GM21737 (cell line): ENCODE measurements around the gene RGS19.

ENCODE experiments used
- ATAC-seq: cut with Tn5 transposase; IDR thresholded peaks from one replicate; pipeline ENCODE4 v1.9.1; 2021; ENCODE audit warnings: mild to moderate bottlenecking, moderate library complexity; ENCODE audit not compliant: unreplicated experiment

Gene RGS19

GRCh38 chr20:64065062-64065973, 14.0 kb downstream of the RGS19 start:
- ATAC-seq: peak; percentile 0

DNA sequence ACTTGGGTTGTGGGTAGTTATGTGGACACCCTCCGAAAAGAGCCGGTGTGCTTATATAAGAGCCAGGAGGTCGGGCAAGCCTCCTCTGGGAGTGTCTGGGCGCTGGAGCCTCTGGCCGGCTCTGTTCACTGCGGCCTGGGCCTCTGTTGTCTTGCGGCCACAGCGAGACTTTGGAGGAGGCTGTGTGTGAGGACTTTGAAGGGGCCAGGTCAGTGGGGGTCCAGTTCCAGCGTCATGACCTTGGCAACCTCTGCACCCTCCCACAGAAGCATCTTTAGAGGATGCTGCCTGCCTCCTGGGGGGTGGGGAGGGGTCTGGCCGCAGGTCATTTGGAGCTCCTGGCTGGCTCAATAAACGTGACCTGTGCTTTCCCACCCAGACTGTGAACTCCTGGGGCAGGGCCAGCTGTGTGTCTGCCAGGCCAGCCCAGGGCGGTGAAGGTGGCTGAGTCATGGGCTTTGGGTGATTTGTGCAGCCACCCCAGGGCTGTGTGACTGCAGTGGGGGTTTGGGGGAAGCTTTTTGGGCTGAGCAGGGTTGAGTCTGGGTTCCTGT, 15.1 kb downstream of the RGS19 start:
- ATAC-seq: no peak

DNA sequence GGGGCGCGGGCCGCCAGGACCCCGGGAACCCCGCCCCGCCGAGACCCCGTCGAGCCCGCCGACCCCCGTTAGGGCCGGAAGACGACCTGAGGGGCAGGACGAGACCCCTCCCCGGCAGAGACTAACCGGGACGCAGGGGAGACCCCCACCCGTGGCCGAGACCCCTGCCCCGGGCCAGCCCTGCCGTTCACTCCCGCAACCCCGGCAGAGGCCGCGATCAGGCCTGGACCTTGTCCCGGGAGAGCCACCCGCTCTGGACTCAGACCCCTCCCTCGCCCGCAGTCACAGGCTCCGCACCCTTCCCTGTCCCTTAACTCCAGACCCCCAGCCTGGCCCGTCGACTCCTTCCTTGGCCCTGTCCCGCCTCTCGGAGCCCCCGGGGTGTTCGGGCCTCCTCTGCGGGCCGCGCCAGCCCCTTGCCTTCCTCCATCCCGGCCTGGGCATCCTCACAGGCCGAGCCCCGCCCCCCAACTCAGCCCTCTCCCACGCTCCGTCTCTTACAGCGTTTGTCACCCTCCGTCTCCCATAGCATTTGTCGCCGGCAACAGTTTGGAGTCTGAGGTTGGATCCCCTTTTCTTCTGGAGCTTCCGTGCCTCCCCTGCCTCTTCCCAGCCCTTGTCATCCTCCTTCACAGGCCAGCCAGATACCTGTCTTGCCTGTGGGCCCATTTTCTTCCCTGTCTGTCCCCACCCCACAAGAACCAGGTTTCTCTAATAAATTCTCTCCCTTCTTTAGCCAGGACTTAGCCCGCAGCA, 15.8 kb downstream of the RGS19 start:
- no peak for ATAC-seq

DNA sequence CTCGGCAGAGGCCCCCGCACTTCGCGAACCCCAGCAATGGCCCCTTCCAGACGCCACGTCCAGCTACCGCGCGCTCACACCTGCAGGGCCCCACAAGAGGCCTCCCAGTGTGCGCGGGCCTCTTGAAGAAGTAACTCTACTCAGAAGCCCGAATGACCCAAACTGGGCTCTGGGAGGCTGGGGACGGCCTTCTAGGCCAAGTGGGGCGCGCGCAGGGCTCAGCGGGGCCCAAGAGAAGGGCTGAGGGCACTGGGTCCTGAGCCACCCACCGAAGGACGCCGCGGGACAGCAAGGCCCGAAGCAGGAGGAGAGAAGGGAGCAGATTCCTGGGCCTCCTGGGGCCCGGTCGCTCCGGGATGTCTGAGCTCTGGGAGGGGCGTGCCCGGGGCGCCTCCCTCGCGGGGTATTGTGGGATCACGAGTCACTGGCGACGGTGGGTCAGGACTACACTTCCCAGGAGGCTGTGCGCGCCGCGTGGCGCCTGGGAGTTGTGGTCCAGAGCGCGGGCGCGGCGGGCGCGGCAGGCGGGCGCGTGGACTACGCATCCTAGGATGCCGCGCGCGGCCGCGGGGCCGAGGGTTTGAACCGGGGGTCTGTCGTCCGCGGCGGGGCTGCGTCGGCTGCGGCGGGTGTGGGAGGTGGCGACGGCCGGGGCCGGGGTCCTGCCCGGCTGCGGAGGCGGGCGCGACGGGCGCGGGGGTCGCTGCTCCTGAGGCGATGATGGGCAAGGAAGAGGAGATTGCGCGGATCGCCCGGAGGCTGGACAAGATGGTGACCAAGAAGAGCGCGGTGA, 16.5 kb downstream of the RGS19 start, which contains the start of gene TCEA2:
TCEA2 (plus strand) TSS at position 603 of the 793 bp plus-strand sequence; CDS start at position 718, 115 bp downstream.
- peak; percentile 76 for ATAC-seq

GRCh38 chr20:64062276-64062595, 17.1 kb downstream of the RGS19 start:
- ATAC-seq: no peak

DNA sequence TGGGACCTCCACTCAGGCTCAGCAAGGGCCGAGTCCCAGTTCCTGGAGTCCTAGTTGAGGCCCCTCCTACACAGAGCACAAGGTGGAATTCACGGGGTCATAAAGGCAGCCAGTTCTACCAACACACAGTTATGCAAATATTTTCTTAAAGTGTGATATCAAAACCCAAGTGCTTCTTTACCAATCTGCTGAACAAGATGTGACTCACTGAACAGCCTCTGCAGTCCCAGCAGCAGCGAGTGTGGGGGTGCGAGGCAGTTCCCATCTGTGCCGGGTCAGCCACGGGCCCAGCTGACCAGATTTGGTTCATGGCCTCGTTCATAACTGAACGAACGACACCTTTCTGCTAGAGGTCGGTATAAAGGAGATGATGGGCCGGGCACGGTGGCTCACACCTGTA, 20.8 kb downstream of the RGS19 start:
- ATAC-seq: no peak

GRCh38 chr20:64057628-64058498, 21.5 kb downstream of the RGS19 start:
- ATAC-seq: no peak

- no peak for ATAC-seq
Observed at GRCh38 chr20:64056889-64057627, 22.3 kb downstream of the RGS19 start.

- ATAC-seq: no peak
Observed at GRCh38 chr20:64056639-64056888, 22.8 kb downstream of the RGS19 start.

GRCh38 chr20:64055893-64056638, 23.3 kb downstream of the RGS19 start:
- ATAC-seq: no peak

GRCh38 chr20:64055396-64055892, 23.9 kb downstream of the RGS19 start:
- no peak for ATAC-seq

DNA sequence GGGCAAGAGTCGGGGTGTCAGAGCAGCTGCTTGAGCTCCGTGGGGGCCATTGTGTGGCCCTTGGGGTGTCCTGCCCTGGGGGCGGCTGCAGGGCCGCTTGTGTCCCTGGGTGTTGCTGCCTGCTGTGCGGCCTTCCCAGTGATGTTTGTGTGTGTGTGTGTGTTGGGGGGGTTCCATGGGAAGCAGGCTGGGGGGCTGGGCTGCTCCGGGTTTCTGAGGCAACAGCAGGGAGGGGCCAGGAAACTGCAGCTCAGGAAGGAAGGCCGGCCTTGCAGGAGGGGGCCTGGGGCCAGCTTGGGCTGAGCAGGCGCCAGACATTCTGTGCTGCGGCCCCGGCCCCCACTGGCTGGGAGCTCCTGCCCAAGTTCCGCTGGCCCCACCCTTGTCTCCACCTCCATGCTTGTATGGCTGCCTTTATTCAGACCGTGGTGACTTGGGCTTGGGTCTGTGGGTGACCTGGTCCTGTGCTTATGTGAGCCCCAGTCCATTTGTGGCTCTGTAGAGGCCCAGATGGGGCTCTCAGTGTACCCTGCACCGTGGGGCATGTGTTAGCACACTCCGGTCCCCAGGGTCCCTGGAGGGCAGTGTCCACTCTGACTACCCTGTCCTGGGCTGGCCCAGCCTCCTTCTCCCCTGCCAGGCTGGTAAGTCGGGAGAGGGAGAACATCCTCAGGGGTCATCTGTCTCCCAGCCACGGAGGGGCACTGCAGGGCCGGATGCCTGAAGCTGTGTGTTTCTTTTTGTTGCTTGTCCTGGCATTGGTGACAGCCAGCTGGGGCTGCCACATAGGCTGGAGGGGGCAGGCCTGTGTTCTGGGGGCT, 25.3 kb downstream of the RGS19 start:
- ATAC-seq: no peak

GRCh38 chr20:64052987-64053840, 26.1 kb downstream of the RGS19 start:
- ATAC-seq: no peak

GRCh38 chr20:64052326-64052722, 27.0 kb downstream of the RGS19 start:
- ATAC-seq: no peak

DNA sequence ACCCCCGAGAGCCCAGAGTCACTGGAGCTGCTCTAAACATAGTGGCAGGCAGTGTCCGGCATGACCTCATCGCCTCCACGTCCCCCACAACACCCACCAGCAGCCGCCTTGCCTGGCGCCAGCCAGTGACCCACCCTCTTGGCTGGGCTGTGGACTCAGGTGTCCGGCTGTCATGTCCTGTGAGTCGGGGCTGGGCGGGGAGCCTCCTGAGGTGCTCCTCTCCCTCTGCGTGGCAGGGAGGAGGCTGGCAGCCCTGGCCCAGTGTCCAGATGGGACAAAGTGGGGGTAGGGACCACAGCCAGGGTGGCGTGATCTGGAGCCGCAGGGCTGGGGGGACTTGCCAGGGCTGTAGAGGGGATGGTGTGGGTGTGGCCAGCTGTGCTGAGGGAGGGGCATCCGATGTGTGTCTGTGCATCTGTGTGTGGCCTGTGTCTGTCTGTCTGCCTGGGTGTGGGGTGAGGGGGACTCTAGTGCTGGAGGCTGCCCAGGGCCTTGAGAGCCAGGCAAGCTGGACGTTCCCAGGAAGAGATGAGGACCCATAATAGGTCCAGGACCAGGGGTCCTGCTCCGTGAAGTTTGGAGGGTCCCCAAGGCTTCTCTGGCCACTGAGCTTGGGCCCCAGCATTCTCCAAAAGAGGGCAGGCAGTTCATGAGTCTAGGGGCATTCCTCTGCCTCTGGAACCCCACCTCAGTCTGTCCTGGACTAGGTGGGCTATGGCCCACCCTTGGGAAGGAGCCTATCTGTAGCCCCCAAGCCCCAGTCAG, 27.6 kb downstream of the RGS19 start:
- ATAC-seq: no peak

DNA sequence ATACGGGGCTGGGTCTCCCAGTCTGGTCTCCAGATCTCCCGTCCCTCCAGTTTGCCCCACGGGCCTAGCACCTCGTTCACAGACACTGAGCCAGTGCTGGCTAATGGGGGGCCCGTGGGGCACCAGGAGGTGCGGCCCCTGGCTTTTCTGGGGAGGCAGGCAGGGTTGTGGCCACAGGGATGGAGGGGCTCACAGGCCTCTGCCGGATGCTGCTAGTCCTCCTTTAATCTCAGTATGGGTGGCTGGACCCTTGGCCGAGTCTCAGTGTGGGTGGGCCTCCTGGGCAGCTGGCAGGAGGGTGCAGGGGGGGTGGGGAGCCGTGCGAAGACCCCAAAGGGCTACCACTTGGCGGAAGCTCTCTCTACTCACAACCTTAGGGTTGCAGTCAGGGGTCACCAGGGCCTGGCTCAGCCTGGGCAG, 28.3 kb downstream of the RGS19 start:
- no peak for ATAC-seq
